ENCODE measurements around the gene FAM43B.

The FAM43B gene

DNA sequence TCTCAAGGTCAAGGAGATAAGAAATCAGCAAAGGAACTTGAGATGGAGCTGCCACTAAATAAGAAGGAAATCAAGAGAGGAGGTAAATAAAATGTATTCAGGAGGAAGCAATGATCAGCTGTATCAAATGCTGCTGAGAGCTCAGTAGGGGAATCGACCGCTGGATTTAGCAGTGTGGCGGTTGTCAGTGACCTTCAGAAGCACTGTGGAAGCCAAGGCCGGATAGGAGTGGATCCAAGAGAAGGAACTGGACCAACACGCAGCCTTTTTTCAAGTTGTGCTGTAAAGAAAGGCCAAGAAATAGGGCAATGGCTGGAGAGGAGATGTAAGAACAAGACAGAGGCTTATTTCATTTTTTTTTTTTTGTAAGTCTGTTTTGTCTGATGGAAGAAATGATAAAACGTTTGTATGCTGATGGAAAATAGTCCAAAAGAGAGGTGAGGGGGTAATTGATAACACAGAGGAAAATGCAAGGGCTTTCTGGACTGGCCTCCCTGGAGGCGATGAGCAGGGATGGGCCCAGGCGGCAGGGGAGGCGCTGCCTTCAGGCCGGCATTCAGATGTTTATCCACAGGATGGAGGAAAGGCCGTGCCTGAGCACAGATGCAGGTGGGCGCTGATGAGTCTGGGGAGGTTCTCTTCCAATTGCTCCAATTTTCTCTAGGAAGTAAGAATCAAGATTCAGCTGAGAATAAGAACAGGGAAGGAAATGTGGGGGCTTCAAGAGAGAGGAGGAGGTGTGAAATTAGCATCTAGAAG is 17.5 kb upstream of the FAM43B start:
- DNase-seq (ENCODE audit: low read depth), result no peak
- TF ChIP-seq, protein P1, sequence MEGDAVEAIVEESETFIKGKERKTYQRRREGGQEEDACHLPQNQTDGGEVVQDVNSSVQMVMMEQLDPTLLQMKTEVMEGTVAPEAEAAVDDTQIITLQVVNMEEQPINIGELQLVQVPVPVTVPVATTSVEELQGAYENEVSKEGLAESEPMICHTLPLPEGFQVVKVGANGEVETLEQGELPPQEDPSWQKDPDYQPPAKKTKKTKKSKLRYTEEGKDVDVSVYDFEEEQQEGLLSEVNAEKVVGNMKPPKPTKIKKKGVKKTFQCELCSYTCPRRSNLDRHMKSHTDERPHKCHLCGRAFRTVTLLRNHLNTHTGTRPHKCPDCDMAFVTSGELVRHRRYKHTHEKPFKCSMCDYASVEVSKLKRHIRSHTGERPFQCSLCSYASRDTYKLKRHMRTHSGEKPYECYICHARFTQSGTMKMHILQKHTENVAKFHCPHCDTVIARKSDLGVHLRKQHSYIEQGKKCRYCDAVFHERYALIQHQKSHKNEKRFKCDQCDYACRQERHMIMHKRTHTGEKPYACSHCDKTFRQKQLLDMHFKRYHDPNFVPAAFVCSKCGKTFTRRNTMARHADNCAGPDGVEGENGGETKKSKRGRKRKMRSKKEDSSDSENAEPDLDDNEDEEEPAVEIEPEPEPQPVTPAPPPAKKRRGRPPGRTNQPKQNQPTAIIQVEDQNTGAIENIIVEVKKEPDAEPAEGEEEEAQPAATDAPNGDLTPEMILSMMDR (IDR thresholded peaks at IDR 0.05; ENCODE audit: control insufficient read depth, insufficient read depth, low read depth, low read length, missing control alignments), result no peak
- no peak overlapping the region for H3K4me3 ChIP-seq (ENCODE audit: control insufficient read depth, low read depth, low read length)

DNA sequence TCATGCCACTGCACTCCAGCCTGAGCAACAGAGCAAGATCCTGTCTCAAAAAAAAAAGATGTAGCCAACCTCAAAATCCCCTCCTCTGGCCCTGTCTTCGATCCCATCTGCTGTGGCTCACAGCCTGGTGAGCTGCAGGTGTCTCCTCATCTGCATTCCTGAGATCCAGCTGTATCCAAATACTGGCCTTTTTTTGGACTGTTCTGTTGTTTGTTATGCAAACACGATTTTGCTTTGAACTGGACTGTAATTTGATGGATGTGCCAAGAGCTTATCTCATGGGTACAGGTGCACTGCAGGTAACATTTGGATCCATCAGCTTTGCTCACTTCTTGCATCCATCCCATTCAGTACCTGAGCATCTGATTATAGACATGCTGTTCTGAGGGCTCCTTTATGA is 14.1 kb upstream of the FAM43B start:
- TF ChIP-seq, protein P1 (IDR thresholded peaks at IDR 0.05; ENCODE audit: control insufficient read depth, insufficient read depth, low read depth, low read length, missing control alignments), result no peak
- no peak for DNase-seq (ENCODE audit: low read depth)

DNA sequence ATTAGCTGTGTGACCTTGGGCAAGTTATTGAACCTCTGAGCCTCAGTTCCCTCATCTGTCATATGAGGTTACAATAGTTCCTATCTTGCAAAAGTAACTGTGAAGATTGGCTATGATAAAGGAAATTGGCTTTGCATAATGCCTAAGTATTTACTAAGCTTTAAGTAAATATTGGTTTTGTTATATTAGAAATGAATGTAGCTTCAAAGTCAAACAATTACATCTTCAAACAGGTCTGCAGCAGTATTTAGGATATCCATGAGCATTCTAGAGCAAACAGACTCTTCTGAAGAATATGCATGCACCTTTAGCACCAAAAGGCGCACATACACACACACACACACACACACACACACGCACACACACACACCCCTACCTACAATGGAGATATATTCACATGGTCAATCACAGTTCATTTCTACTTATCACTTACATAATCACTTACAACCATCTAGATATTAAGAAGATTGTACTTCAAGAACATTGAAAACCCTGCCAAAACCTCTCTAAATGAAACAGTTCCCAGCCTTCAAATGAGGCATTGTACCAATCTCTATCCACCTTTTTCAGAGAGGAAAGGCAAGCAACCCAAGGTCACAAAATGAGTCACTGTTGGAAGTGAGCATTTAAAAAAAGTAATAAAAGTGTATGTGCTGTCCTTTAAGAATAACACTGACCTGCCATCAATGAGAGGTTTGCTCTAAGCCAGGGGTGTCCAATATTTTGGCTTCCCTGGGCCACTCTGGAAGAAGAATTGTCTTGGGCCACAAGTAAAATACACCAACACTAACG is 13.4 kb upstream of the FAM43B start:
- DNase-seq (ENCODE audit: low read depth), result no peak
- H3K4me3 ChIP-seq (ENCODE audit: control insufficient read depth, low read depth, low read length), result no peak overlapping the region
- TF ChIP-seq, protein P1 (IDR thresholded peaks at IDR 0.05; ENCODE audit: control insufficient read depth, insufficient read depth, low read depth, low read length, missing control alignments), result no peak

More for the DNA sequence above, 14.1 kb upstream of the FAM43B start:
- no peak overlapping the region for H3K4me3 ChIP-seq (ENCODE audit: control insufficient read depth, low read depth, low read length)

DNA sequence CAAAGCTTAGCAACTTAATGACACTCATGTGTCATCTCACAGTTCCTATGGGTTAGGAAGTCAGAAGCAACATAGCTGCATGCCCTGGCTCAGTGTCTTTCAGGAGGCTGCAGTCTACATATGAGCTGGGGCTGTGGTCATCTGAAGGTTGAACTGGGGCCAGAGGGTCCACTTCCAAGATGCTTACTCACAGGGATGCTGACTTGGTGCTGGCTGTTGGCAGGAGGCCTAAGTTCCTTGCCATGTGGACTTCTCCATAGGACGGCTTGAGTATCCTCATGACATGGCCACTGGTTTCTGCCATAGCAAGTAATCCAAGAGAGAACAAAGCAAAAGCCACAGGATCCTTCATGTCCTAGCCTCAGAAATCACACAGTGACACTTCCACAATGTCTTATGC is 12.1 kb upstream of the FAM43B start:
- H3K4me3 ChIP-seq (ENCODE audit: control insufficient read depth, low read depth, low read length), result no peak overlapping the region
- TF ChIP-seq, protein P1 (IDR thresholded peaks at IDR 0.05; ENCODE audit: control insufficient read depth, insufficient read depth, low read depth, low read length, missing control alignments), result no peak
- no peak for DNase-seq (ENCODE audit: low read depth)

DNA sequence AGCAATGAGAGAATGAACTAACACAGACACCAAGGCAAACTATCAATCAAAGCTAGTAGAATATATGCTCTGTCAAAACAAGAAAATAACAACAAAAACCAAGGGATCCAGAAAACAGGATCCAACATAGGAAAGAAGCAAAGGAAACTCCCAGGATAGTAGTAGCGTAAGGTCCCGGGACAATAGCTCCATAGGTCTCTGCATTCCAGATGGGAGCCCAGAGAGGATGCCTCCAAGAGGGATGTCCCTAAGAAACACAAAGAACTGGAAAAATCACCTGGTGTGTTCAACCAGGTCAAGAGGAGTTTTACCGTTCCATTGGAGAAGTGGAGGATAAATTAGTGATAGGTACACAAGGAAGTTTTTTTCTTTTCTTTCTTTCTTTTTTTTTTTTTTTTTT is 5.7 kb upstream of the FAM43B start:
- DNase-seq (ENCODE audit: low read depth), result no peak
- no peak overlapping the region for H3K4me3 ChIP-seq (ENCODE audit: control insufficient read depth, low read depth, low read length)
- TF ChIP-seq, protein P1 (IDR thresholded peaks at IDR 0.05; ENCODE audit: control insufficient read depth, insufficient read depth, low read depth, low read length, missing control alignments), result no peak

DNA sequence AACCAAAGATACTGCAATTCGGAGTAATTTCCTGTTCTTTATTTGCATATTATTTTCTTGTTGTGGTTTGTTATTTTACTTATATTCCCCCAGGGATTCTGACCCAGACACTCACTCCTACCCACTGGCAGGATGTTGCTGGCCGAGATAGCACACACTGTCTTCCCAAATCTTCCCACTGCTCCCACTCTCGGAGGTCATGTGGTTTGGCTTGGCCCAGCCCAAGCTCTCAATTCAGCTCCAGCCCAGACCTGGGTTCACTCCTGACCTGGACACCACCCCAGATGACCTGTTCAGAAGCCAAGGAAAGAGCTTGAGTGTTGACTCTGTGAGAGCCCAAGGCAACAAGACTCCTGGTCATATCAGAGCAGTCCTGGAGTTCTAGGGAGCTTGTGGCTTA is 1.2 kb upstream of the FAM43B start:
- no peak for DNase-seq (ENCODE audit: low read depth)
- TF ChIP-seq, protein P1 (IDR thresholded peaks at IDR 0.05; ENCODE audit: control insufficient read depth, insufficient read depth, low read depth, low read length, missing control alignments), result no peak
- no peak overlapping the region for H3K4me3 ChIP-seq (ENCODE audit: control insufficient read depth, low read depth, low read length)

All from AG09309 (cell line).